Adrenal gland (tissue), 12 donors: Measurements from ENCODE around the gene USP49. TPM values are rescaled to one million over a fixed set of nuclear protein-coding genes. Genes with fewer than 3 reads are reported as not detected.

ENCODE experiments used
- DNase-seq, 7 donors: peaks; one replicate each; pipeline ENCODE4 v3.0.0-alpha.2; 2019 to 2020
- H3K27ac ChIP-seq, 5 donors: fragments of 200-600 bp; sonication (generic) in 4 of 5; 1 replicate in 3 of 5; 2 replicates in 2 of 5; pipeline versions ENCODE4 v1.5.1 to v1.8.0; 2016 to 2020; ENCODE audit warnings: mild to moderate bottlenecking in 1 of 5
- H3K27me3 ChIP-seq: fragments of 200-600 bp; 2 replicates; pipeline ENCODE4 v1.8.0; 2021
- H3K36me3 ChIP-seq, 2 donors: fragments of 200-600 bp; replicated peaks in 1 of 2; 1 replicate in 1 of 2; 2 replicates in 1 of 2; pipeline versions ENCODE4 v1.5.1 to v1.8.0; 2018 to 2022
- H3K4me1 ChIP-seq, 2 donors: fragments of 200-600 bp; replicated peaks in 1 of 2; 1 replicate in 1 of 2; 2 replicates in 1 of 2; pipeline versions ENCODE4 v1.5.1 to v1.8.0; 2018 to 2021
- H3K4me3 ChIP-seq, 4 donors: fragments of 200-600 bp; sonication (generic) in 3 of 4; one replicate each; pipeline ENCODE4 v1.5.1; 2016 to 2018
- H3K9me3 ChIP-seq, 3 donors: fragments of 200-600 bp; sonication (generic) in 1 of 3; replicated peaks in 1 of 3; 1 replicate in 2 of 3; 2 replicates in 1 of 3; pipeline versions ENCODE4 v1.5.1 to v1.8.0; 2016 to 2021
- POLR2A ChIP-seq, 2 donors: fragments of 450-650 bp; IDR thresholded peaks; one replicate each; pipeline ENCODE4 v1.6.1; 2017; ENCODE audit warnings: antibody characterized with exemption in 2 of 2, mild to moderate bottlenecking in 2 of 2, moderate library complexity in 1 of 2
- WGBS, 4 donors: extraction: QIAGEN DNeasy Blood & Tissue Kit in 2 of 4; methylation state at CpG; one replicate each; pipeline versions ENCODE4 v1.1.5 to v1.1.7; 2013 to 2017; 5-methylcytosine and 5-hydroxymethylcytosine counted together
- intact Hi-C, 2 donors: fragments of 100-400 bp; cut with DNase I; formaldehyde crosslinking; loops; one replicate each; pipeline versions ENCODE4 v1.14.1 to v1.15.0; 2022 to 2023
- polyA plus RNA-seq, 3 donors: library from polyadenylated mRNA; stranded (reverse); fragments of 200-250 nt in 2 of 3; fragments of 350-450 nt in 1 of 3; fragmentation: Illumina TruSeq in 1 of 3; extraction: RNeasy Lipid Tissue Mini Kit (QIAGEN cat#74804) in 1 of 3; gene quantifications; one replicate each; pipeline ENCODE4 v1.2.3, GENCODE V29; 2013 to 2014
- total RNA-seq, 9 donors: library from RNA; depleted of rRNA in 4 of 9; stranded (reverse); fragments of >200 nt in 4 of 9; fragments of 120-200 nt in 1 of 9; fragmentation: NEBNext Ultra II Directional in 1 of 9; extraction: Animal tissue kit (Norgen Biotek cat#: 25700) in 1 of 9; gene quantifications; one replicate each; pipeline versions ENCODE4 v1.1.0 to v1.2.4, GENCODE V29; 2013 to 2023
- TF ChIP-seq, protein P1 (sequence below), 6 experiments: fragments of 450-650 bp in 4 of 6; fragments of 200-600 bp in 2 of 6; sonication (generic) in 1 of 6; IDR thresholded peaks; 1 replicate in 5 of 6; 2 replicates in 1 of 6; pipeline versions ENCODE4 v1.5.1 to v1.8.0; 2016 to 2021; ENCODE audit warnings: antibody characterized with exemption in 6 of 6, mild to moderate bottlenecking in 2 of 6, moderate library complexity in 1 of 6
- donor health status: healthy with polysubstance abuse.
- donor health status: Bipolar disorder and iron deficiency.
- donor health status: DM: yes; HTN: yes; CAD: no.
- donor health status: DM: no; HTN: no; CAD: no.
- donor health status: DM: no; HTN: no; CAD: no.
- donor health status: DM: yes; HTN: yes; CAD: no.

The USP49 gene
- total and polyA plus RNA-seq, 12 donors: 1.5 to 6.2 (median 3.4) TPM

- 21 to 46% (median 27%) methylated on average over 9 to 29 of the region's 29 CpGs for WGBS, 4 donors
- Histone ChIP-seq H3K27ac (peak overlapping the region in 4 of 5 donors; percentile 86 to 95 (median 93)), H3K4me1 (peaks cover 23 to 32% of the 10 kb centered on the region in 2 donors), H3K9me3 (no peaks in the 10 kb centered on the region), H3K36me3 (peaks cover 0 to 14% of the 10 kb centered on the region in 2 donors), H3K27me3 (no peaks in the 10 kb centered on the region), H3K4me3 (peak overlapping the region in 2 of 4 donors; percentile 56 to 58)
- DNase-seq: peak in 6 of 7 donors; percentile 26 to 63 (median 44)
- no peak for TF ChIP-seq POLR2A (IDR thresholded peaks at IDR 0.05)
- TF ChIP-seq, protein P1, sequence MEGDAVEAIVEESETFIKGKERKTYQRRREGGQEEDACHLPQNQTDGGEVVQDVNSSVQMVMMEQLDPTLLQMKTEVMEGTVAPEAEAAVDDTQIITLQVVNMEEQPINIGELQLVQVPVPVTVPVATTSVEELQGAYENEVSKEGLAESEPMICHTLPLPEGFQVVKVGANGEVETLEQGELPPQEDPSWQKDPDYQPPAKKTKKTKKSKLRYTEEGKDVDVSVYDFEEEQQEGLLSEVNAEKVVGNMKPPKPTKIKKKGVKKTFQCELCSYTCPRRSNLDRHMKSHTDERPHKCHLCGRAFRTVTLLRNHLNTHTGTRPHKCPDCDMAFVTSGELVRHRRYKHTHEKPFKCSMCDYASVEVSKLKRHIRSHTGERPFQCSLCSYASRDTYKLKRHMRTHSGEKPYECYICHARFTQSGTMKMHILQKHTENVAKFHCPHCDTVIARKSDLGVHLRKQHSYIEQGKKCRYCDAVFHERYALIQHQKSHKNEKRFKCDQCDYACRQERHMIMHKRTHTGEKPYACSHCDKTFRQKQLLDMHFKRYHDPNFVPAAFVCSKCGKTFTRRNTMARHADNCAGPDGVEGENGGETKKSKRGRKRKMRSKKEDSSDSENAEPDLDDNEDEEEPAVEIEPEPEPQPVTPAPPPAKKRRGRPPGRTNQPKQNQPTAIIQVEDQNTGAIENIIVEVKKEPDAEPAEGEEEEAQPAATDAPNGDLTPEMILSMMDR (IDR thresholded peaks at IDR 0.05): no peak
- intact Hi-C loops: loop anchor here (10.0 kb wide), 1 partner anchor 149 kb away; no protein-coding TSS in a partner anchor
Measured at GRCh38 chr6:41785689-41786450, 109.3 kb downstream of the USP49 start.

GRCh38 chr6:41785254-41785653, 109.9 kb downstream of the USP49 start:
- DNase-seq: no peak
- Histone ChIP-seq H3K4me3 (no peak overlapping the region), H3K27me3 (no peaks in the 10 kb centered on the region), H3K36me3 (peaks cover 0 to 9% of the 10 kb centered on the region in 2 donors), H3K27ac (peak overlapping the region in 1 of 5 donors; percentile 2), H3K9me3 (no peaks in the 10 kb centered on the region), H3K4me1 (peaks cover 24 to 33% of the 10 kb centered on the region in 2 donors)
- intact Hi-C loops: loop anchor here (10.0 kb wide), 1 partner anchor 150 kb away; no protein-coding TSS in a partner anchor
- TF ChIP-seq, protein P1 (IDR thresholded peaks at IDR 0.05): no peak
- TF ChIP-seq POLR2A (IDR thresholded peaks at IDR 0.05): no peak
- WGBS, 4 donors: 82 to 90% (median 88%) methylated on average over 11 of the region's 11 CpGs

- TF ChIP-seq, protein P1 (IDR thresholded peaks at IDR 0.05): no peak
- no peak for TF ChIP-seq POLR2A (IDR thresholded peaks at IDR 0.05)
- Histone ChIP-seq H3K4me3 (no peak overlapping the region), H3K4me1 (peaks cover 24 to 33% of the 10 kb centered on the region in 2 donors), H3K27me3 (no peaks in the 10 kb centered on the region), H3K9me3 (no peaks in the 10 kb centered on the region), H3K36me3 (peaks cover 0 to 7% of the 10 kb centered on the region in 2 donors), H3K27ac (peak overlapping the region in 1 of 5 donors; percentile 2)
- WGBS, 4 donors: 57 to 67% (median 65%) methylated on average over 5 of the region's 5 CpGs
- intact Hi-C loops: loop anchor here (5.0 to 10.0 kb wide), 2 partner anchors 150 to 258 kb away; no protein-coding TSS in a partner anchor
- DNase-seq: no peak
Measured at GRCh38 chr6:41784581-41785171, 110.5 kb downstream of the USP49 start.

DNA sequence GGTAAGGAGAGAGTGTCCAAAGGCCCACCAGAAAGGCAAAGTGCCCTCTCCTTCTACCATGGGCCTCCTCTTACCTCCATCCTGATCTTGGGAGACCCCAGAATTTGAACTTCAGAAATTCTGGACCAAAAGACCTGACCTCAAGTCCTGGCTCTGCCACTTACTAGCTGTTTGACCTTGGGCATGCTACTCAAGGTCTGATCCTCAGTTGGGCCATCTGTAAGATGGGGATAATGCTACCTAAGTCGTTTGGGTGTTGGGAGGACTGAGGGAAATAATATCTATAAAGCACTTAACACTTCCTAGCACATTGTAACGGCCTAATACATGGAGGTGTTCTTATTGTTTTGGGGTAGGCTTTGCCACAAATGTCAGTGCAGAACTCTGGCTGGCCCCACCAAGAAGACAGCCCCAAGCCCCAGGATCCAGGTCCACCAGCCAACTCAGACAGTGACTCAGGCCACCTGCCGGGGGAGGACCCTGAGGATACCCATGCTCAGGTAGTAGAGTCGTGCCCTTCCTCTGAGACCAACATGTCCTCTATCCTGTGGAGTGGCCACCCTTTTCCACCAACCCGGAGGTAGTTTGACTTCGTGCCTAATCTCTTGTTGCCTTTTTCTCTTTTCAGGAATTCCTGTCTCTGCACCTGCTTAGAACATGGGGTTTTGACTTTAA, 111.9 kb downstream of the USP49 start:
- H3K4me1 ChIP-seq: peaks cover 28 to 34% of the 10 kb centered on the region in 2 donors
- DNase-seq: no peak
- H3K27me3 ChIP-seq: no peaks in the 10 kb centered on the region
- no peaks in the 10 kb centered on the region for H3K9me3 ChIP-seq
- no peak overlapping the region for H3K27ac ChIP-seq
- H3K4me3 ChIP-seq: no peak overlapping the region
- intact Hi-C loops: loop anchor here (5.0 to 10.0 kb wide), 2 partner anchors 152 to 259 kb away; no protein-coding TSS in a partner anchor
- WGBS, 4 donors: 73 to 79% (median 77%) methylated on average over 6 of the region's 6 CpGs
- TF ChIP-seq, protein P1 (IDR thresholded peaks at IDR 0.05): no peak
- no peak for TF ChIP-seq POLR2A (IDR thresholded peaks at IDR 0.05)
- H3K36me3 ChIP-seq: no peaks in the 10 kb centered on the region
